ENCODE data around the gene CCL5.

DNA sequence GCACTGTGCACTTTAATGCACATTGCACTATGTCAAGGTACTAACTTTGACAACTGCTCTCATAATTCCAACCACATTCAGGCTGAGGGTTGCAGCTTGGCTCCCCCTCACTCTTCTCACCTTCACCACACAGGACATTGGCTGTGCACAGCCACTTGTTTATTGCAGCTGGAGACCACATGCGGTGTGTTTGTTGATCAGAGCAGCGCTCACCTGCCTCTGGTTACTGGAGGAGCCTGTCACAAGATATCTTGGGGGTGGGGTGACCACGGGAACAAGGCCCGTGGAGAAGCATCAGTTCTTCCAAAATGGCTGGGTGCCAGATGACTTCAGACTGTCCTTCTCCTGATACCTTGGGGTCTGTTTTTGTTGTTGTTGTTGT, 10.6 kb upstream of the CCL5 start:
- TF ChIP-seq EZH2 (IDR thresholded peaks at IDR 0.05): no peak
- no peak for TF ChIP-seq POLR2AphosphoS5 (IDR thresholded peaks at IDR 0.05; ENCODE audit: borderline replicate concordance, low read depth, low read length)
- no peak for TF ChIP-seq FOXP2 (optimal IDR thresholded peaks at IDR 0.05; ENCODE audit: control extremely low read depth, extremely low read length, insufficient read depth)

Measured in SK-N-MC (cell line).